ENCODE data around the gene ISG15.
A peak's percentile ranks its signal among the peaks of the same experiment; 100 is the strongest.

ISG15 gene

DNA sequence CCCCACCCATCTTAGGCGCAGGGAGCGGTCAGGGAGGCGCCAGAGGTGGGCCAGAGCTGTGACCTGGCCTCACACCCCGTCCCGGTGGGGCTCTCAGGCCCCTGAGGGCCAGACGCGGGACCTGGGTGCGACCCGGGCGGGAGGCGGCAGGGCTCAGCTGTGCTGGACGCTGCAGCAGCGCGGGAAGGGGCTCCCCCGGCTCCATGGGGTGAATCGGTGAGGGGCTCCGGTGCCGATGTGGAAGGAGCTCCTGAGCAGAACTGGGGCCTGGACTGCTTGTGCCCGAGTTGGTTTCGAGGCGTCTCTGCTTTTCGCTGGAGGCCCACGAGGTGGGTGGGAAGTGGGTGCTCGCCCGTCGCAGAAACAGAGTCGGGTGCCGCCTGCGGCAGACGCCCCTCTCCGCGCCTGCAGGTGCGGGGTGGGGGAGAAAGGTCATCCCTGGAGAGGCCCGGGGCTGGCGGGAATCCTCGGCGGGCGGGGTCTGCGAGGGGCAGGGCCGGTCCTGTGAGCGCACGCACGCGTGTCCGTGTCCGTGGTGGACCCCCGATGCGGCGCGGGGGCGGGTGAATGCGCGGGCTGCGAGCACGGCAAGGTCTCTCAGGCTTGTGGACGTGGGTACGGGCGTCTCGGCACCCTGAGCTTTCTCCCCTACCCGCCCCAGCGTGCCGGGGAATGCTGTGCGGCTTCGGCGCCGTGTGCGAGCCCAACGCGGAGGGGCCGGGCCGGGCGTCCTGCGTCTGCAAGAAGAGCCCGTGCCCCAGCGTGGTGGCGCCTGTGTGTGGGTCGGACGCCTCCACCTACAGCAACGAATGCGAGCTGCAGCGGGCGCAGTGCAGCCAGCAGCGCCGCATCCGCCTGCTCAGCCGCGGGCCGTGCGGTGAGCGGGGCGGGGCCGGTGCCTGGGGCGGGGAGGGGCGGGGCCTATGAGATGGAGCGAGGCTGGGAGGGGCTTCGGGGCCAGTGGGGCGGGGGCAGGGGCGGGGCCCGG, 27.0 kb downstream of the ISG15 start:
- peaks cover 0 to 2% of the 10 kb centered on the region in 2 donors for H3K36me3 ChIP-seq (ENCODE audit: control insufficient read depth in 2 of 2, insufficient read depth in 2 of 2, low read length in 2 of 2)
- H3K4me3 ChIP-seq (ENCODE audit: low read length in 2 of 2), result peak overlapping the region; percentile 36 to 37
- H3K9ac ChIP-seq (ENCODE audit: low read depth in 1 of 2, low read length in 2 of 2), result no peak overlapping the region
- no peaks in the 10 kb centered on the region for H3K9me3 ChIP-seq (ENCODE audit: control insufficient read depth in 2 of 2, low read length in 2 of 2)
- H3K4me1 ChIP-seq (ENCODE audit: control insufficient read depth in 2 of 2, insufficient read depth in 2 of 2, low read length in 2 of 2), result peaks cover 8 to 9% of the 10 kb centered on the region in 2 donors
- H3K27ac ChIP-seq (ENCODE audit: low read depth in 2 of 2, low read length in 2 of 2), result no peak overlapping the region
- peaks cover 0 to 6% of the 10 kb centered on the region in 2 donors for H3K27me3 ChIP-seq (ENCODE audit: control insufficient read depth in 2 of 2, insufficient read depth in 2 of 2, low read length in 2 of 2)

DNA sequence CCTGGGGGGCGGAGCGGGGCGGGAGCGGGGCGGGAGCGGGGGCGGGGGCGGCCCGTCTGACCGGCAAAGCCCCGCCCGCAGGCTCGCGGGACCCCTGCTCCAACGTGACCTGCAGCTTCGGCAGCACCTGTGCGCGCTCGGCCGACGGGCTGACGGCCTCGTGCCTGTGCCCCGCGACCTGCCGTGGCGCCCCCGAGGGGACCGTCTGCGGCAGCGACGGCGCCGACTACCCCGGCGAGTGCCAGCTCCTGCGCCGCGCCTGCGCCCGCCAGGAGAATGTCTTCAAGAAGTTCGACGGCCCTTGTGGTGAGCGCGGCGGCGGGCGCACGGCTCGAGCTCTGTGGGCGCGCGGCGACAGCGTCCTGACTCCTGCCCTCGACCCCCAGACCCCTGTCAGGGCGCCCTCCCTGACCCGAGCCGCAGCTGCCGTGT, 27.8 kb downstream of the ISG15 start:
- Histone ChIP-seq H3K4me1 (ENCODE audit: control insufficient read depth in 2 of 2, insufficient read depth in 2 of 2, low read length in 2 of 2) (peaks cover 8 to 9% of the 10 kb centered on the region in 2 donors), H3K27me3 (ENCODE audit: control insufficient read depth in 2 of 2, insufficient read depth in 2 of 2, low read length in 2 of 2) (peaks cover 0 to 6% of the 10 kb centered on the region in 2 donors), H3K4me3 (ENCODE audit: low read length in 2 of 2) (no peak overlapping the region), H3K36me3 (ENCODE audit: control insufficient read depth in 2 of 2, insufficient read depth in 2 of 2, low read length in 2 of 2) (peaks cover 0 to 2% of the 10 kb centered on the region in 2 donors), H3K9ac (ENCODE audit: low read depth in 1 of 2, low read length in 2 of 2) (no peak overlapping the region), H3K27ac (ENCODE audit: low read depth in 2 of 2, low read length in 2 of 2) (no peak overlapping the region), H3K9me3 (ENCODE audit: control insufficient read depth in 2 of 2, low read length in 2 of 2) (no peaks in the 10 kb centered on the region)

DNA sequence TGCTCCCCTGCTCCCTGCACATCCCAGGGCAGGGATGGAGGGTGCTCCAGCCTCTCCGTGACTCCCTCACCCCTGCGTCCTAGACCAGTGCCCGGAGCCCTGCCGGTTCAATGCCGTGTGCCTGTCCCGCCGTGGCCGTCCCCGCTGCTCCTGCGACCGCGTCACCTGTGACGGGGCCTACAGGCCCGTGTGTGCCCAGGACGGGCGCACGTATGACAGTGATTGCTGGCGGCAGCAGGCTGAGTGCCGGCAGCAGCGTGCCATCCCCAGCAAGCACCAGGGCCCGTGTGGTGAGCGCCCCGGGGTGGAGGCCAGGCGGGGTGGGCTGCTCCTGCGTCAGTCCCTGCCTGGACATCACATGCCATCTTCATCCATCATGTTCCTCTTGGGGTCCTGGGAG, 28.6 kb downstream of the ISG15 start:
- H3K36me3 ChIP-seq (ENCODE audit: control insufficient read depth in 2 of 2, insufficient read depth in 2 of 2, low read length in 2 of 2), result peaks cover 0 to 3% of the 10 kb centered on the region in 2 donors

DNA sequence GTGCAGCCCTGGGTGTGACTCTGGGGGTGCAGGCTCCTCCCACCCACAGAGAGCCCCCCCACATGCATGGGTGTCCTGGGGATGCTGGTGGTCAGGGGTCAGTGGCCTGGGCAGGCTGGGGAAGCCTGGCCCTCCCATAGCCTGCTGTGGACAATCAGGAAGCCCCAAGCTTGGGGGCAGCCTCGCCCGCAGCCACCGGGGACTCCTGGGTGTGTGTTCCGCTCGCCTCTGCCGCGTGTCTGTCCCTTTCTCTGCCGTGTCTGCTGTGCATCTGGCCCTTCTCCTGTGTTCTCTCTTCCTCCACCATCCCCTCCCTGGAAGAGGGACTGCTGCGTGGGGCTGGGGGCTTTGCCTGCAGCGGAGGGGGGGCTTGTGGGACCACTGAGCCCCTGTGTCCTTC, 29.5 kb downstream of the ISG15 start:
- Histone ChIP-seq H3K9ac (ENCODE audit: low read depth in 1 of 2, low read length in 2 of 2) (no peak overlapping the region), H3K36me3 (ENCODE audit: control insufficient read depth in 2 of 2, insufficient read depth in 2 of 2, low read length in 2 of 2) (peaks cover 3 to 6% of the 10 kb centered on the region in 2 donors), H3K9me3 (ENCODE audit: control insufficient read depth in 2 of 2, low read length in 2 of 2) (no peaks in the 10 kb centered on the region), H3K4me1 (ENCODE audit: control insufficient read depth in 2 of 2, insufficient read depth in 2 of 2, low read length in 2 of 2) (peaks cover 8 to 9% of the 10 kb centered on the region in 2 donors), H3K27me3 (ENCODE audit: control insufficient read depth in 2 of 2, insufficient read depth in 2 of 2, low read length in 2 of 2) (peaks cover 0 to 3% of the 10 kb centered on the region in 2 donors), H3K4me3 (ENCODE audit: low read length in 2 of 2) (no peak overlapping the region), H3K27ac (ENCODE audit: low read depth in 2 of 2, low read length in 2 of 2) (no peak overlapping the region)

More for the DNA sequence above, 28.6 kb downstream of the ISG15 start:
- Histone ChIP-seq H3K27me3 (ENCODE audit: control insufficient read depth in 2 of 2, insufficient read depth in 2 of 2, low read length in 2 of 2) (peaks cover 0 to 5% of the 10 kb centered on the region in 2 donors), H3K9me3 (ENCODE audit: control insufficient read depth in 2 of 2, low read length in 2 of 2) (no peaks in the 10 kb centered on the region), H3K4me1 (ENCODE audit: control insufficient read depth in 2 of 2, insufficient read depth in 2 of 2, low read length in 2 of 2) (peaks cover 8 to 9% of the 10 kb centered on the region in 2 donors), H3K27ac (ENCODE audit: low read depth in 2 of 2, low read length in 2 of 2) (no peak overlapping the region), H3K9ac (ENCODE audit: low read depth in 1 of 2, low read length in 2 of 2) (no peak overlapping the region), H3K4me3 (ENCODE audit: low read length in 2 of 2) (no peak overlapping the region)

DNA sequence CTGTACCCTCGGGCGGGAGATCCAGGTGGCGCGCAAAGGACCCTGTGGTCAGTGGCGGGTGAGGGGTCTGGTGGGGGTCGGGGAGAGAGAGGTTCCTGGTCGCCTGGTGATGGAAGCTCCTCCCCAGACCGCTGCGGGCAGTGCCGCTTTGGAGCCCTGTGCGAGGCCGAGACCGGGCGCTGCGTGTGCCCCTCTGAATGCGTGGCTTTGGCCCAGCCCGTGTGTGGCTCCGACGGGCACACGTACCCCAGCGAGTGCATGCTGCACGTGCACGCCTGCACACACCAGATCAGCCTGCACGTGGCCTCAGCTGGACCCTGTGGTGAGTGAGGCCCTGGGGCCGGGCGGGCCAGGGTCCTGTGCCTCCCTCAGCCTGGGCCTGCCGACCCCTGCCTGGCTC, 30.1 kb downstream of the ISG15 start:
- Histone ChIP-seq H3K9ac (ENCODE audit: low read depth in 1 of 2, low read length in 2 of 2) (no peak overlapping the region), H3K36me3 (ENCODE audit: control insufficient read depth in 2 of 2, insufficient read depth in 2 of 2, low read length in 2 of 2) (peaks cover 3 to 6% of the 10 kb centered on the region in 2 donors), H3K4me3 (ENCODE audit: low read length in 2 of 2) (no peak overlapping the region), H3K27me3 (ENCODE audit: control insufficient read depth in 2 of 2, insufficient read depth in 2 of 2, low read length in 2 of 2) (peaks cover 0 to 3% of the 10 kb centered on the region in 2 donors), H3K27ac (ENCODE audit: low read depth in 2 of 2, low read length in 2 of 2) (no peak overlapping the region), H3K4me1 (ENCODE audit: control insufficient read depth in 2 of 2, insufficient read depth in 2 of 2, low read length in 2 of 2) (peaks cover 8 to 9% of the 10 kb centered on the region in 2 donors), H3K9me3 (ENCODE audit: control insufficient read depth in 2 of 2, low read length in 2 of 2) (no peaks in the 10 kb centered on the region)

DNA sequence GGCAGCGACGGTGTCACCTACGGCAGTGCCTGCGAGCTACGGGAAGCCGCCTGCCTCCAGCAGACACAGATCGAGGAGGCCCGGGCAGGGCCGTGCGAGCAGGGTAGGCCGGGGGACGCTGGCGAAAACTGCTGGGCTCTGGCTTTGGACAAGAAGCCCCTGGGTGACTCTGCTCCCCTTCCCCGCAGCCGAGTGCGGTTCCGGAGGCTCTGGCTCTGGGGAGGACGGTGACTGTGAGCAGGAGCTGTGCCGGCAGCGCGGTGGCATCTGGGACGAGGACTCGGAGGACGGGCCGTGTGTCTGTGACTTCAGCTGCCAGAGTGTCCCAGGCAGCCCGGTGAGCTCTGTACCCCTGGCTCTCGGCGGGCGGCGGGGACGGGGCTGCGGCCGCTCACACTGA, 30.6 kb downstream of the ISG15 start:
- no peaks in the 10 kb centered on the region for H3K9me3 ChIP-seq (ENCODE audit: control insufficient read depth in 2 of 2, low read length in 2 of 2)
- no peak overlapping the region for H3K27ac ChIP-seq (ENCODE audit: low read depth in 2 of 2, low read length in 2 of 2)
- H3K4me3 ChIP-seq (ENCODE audit: low read length in 2 of 2), result no peak overlapping the region
- peaks cover 8 to 9% of the 10 kb centered on the region in 2 donors for H3K4me1 ChIP-seq (ENCODE audit: control insufficient read depth in 2 of 2, insufficient read depth in 2 of 2, low read length in 2 of 2)
- H3K9ac ChIP-seq (ENCODE audit: low read depth in 1 of 2, low read length in 2 of 2), result no peak overlapping the region
- peaks cover 3 to 6% of the 10 kb centered on the region in 2 donors for H3K36me3 ChIP-seq (ENCODE audit: control insufficient read depth in 2 of 2, insufficient read depth in 2 of 2, low read length in 2 of 2)
- H3K27me3 ChIP-seq (ENCODE audit: control insufficient read depth in 2 of 2, insufficient read depth in 2 of 2, low read length in 2 of 2), result peaks cover 0 to 1% of the 10 kb centered on the region in 2 donors

DNA sequence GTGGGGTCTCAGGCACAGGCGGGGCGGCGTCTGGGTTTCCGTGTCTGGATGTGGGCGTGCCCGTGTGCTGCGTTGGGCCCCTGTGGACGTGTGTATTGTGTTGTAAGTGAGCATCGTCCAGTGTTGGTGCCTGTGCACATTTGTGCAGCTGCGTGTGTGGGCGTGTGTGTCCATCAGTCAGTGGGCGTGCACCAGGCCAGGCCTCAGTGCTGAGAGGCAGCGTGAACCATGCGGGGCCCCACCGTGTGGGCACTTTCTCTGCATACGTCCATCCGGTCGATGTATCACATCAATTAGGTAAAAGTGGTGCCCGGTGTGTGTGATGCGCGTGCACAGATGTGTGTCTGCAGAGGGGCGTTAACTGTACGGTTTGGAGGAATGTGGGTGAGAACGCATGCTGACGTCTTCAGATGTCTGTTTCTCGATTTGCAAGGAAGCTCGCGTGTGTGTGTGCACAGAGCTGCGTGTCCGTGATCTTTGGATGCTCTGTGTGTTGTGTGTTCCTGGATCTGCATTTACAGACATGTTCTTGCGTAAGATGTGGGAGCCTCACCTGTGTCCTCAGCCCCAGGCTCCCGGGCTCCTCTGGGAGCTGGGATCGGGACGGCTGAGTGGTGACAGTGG, 31.3 kb downstream of the ISG15 start:
- Histone ChIP-seq H3K4me1 (ENCODE audit: control insufficient read depth in 2 of 2, insufficient read depth in 2 of 2, low read length in 2 of 2) (peaks cover 8 to 9% of the 10 kb centered on the region in 2 donors), H3K27ac (ENCODE audit: low read depth in 2 of 2, low read length in 2 of 2) (no peak overlapping the region), H3K36me3 (ENCODE audit: control insufficient read depth in 2 of 2, insufficient read depth in 2 of 2, low read length in 2 of 2) (peaks cover 3 to 6% of the 10 kb centered on the region in 2 donors), H3K27me3 (ENCODE audit: control insufficient read depth in 2 of 2, insufficient read depth in 2 of 2, low read length in 2 of 2) (no peaks in the 10 kb centered on the region), H3K4me3 (ENCODE audit: low read length in 2 of 2) (no peak overlapping the region), H3K9me3 (ENCODE audit: control insufficient read depth in 2 of 2, low read length in 2 of 2) (no peaks in the 10 kb centered on the region), H3K9ac (ENCODE audit: low read depth in 1 of 2, low read length in 2 of 2) (no peak overlapping the region)

DNA sequence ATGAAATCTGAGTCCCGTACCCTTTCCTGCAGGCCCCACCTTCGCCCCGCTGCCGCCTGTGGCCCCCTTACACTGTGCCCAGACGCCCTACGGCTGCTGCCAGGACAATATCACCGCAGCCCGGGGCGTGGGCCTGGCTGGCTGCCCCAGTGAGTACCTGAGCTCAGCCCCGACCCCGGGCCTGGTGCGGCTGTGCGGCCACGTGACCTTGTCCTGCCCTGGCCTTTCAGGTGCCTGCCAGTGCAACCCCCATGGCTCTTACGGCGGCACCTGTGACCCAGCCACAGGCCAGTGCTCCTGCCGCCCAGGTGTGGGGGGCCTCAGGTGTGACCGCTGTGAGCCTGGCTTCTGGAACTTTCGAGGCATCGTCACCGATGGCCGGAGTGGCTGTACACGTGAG, 31.8 kb downstream of the ISG15 start:
- Histone ChIP-seq H3K4me3 (ENCODE audit: low read length in 2 of 2) (no peak overlapping the region), H3K9me3 (ENCODE audit: control insufficient read depth in 2 of 2, low read length in 2 of 2) (no peaks in the 10 kb centered on the region), H3K27me3 (ENCODE audit: control insufficient read depth in 2 of 2, insufficient read depth in 2 of 2, low read length in 2 of 2) (no peaks in the 10 kb centered on the region), H3K9ac (ENCODE audit: low read depth in 1 of 2, low read length in 2 of 2) (no peak overlapping the region), H3K27ac (ENCODE audit: low read depth in 2 of 2, low read length in 2 of 2) (no peak overlapping the region), H3K4me1 (ENCODE audit: control insufficient read depth in 2 of 2, insufficient read depth in 2 of 2, low read length in 2 of 2) (peaks cover 4 to 5% of the 10 kb centered on the region in 2 donors), H3K36me3 (ENCODE audit: control insufficient read depth in 2 of 2, insufficient read depth in 2 of 2, low read length in 2 of 2) (peaks cover 3 to 6% of the 10 kb centered on the region in 2 donors)

DNA sequence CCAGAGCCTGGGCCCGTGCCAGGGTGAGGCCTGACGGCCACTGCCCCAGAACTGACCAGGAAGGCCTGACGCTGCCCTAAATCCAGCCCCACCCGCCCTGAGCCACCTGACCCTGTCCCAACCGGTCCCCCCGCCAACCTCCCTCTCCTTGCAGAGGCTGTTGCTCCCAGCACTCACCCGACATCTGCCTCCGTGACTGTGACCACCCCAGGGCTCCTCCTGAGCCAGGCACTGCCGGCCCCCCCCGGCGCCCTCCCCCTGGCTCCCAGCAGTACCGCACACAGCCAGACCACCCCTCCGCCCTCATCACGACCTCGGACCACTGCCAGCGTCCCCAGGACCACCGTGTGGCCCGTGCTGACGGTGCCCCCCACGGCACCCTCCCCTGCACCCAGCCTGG, 32.9 kb downstream of the ISG15 start:
- Histone ChIP-seq H3K4me3 (ENCODE audit: low read length in 2 of 2) (no peak overlapping the region), H3K27me3 (ENCODE audit: control insufficient read depth in 2 of 2, insufficient read depth in 2 of 2, low read length in 2 of 2) (no peaks in the 10 kb centered on the region), H3K9me3 (ENCODE audit: control insufficient read depth in 2 of 2, low read length in 2 of 2) (no peaks in the 10 kb centered on the region), H3K36me3 (ENCODE audit: control insufficient read depth in 2 of 2, insufficient read depth in 2 of 2, low read length in 2 of 2) (peaks cover 3 to 6% of the 10 kb centered on the region in 2 donors), H3K27ac (ENCODE audit: low read depth in 2 of 2, low read length in 2 of 2) (no peak overlapping the region), H3K9ac (ENCODE audit: low read depth in 1 of 2, low read length in 2 of 2) (no peak overlapping the region), H3K4me1 (ENCODE audit: control insufficient read depth in 2 of 2, insufficient read depth in 2 of 2, low read length in 2 of 2) (peaks cover 0 to 6% of the 10 kb centered on the region in 2 donors)

DNA sequence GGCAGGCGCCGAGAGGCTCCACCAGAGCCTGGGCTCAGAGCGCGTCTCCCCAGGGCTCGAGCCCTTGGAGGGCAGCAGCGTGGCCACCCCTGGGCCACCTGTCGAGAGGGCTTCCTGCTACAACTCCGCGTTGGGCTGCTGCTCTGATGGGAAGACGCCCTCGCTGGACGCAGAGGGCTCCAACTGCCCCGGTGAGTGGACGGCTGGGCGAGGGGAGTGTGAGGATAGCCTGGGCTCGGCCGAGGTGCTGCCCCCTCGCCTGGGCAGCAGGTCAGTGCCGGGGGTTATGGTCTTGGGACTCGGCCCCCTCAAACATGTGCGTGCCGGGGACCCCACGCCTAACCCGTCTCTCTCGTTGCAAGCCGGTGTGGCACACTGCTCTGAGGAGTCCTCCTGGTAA, 33.5 kb downstream of the ISG15 start:
- Histone ChIP-seq H3K27ac (ENCODE audit: low read depth in 2 of 2, low read length in 2 of 2) (no peak overlapping the region), H3K27me3 (ENCODE audit: control insufficient read depth in 2 of 2, insufficient read depth in 2 of 2, low read length in 2 of 2) (no peaks in the 10 kb centered on the region), H3K4me3 (ENCODE audit: low read length in 2 of 2) (no peak overlapping the region), H3K9ac (ENCODE audit: low read depth in 1 of 2, low read length in 2 of 2) (no peak overlapping the region), H3K36me3 (ENCODE audit: control insufficient read depth in 2 of 2, insufficient read depth in 2 of 2, low read length in 2 of 2) (peaks cover 3 to 10% of the 10 kb centered on the region in 2 donors), H3K9me3 (ENCODE audit: control insufficient read depth in 2 of 2, low read length in 2 of 2) (no peaks in the 10 kb centered on the region), H3K4me1 (ENCODE audit: control insufficient read depth in 2 of 2, insufficient read depth in 2 of 2, low read length in 2 of 2) (peaks cover 0 to 6% of the 10 kb centered on the region in 2 donors)

Data from mucosa of rectum (tissue), 2 donors.